Left ventricle myocardium superior (tissue), 1 donor: ENCODE results near the gene CFAP77. TPM values are rescaled to one million over a fixed set of nuclear protein-coding genes. Genes with fewer than 3 reads are reported as not detected.
"Not testable (repeated sequence)": the region's sequence is repeated elsewhere in the genome, so short reads cannot be mapped to it uniquely, and the experiment has no call there.

Experiments used
- ATAC-seq: fragments of 200-7000 bp; cut with Tn5 transposase; one replicate; pipeline ENCODE4 v1.9.1; 2020; ENCODE audit warnings: mild to moderate bottlenecking, moderate library complexity
- DNase-seq: peaks from one replicate; pipeline ENCODE4 v3.0.0-alpha.2; 2020
- intact Hi-C: fragments of 100-400 bp; cut with micrococcal nuclease; formaldehyde crosslinking; loops from one replicate; pipeline ENCODE4 v1.11.0; 2022
- long read RNA-seq: library from polyadenylated mRNA; unstranded; transcript quantifications from one replicate; pipeline ENCODE4 v2.0.0, GENCODE V29; 2021
- total RNA-seq: library from RNA; stranded (reverse); fragmentation: NEBNext Ultra II Directional; extraction: Animal tissue kit (Norgen Biotek cat#: 25700); gene quantifications from one replicate; pipeline ENCODE4 v1.2.1, GENCODE V29; 2021
- donor health status: DM: no; HTN: yes; CAD: no; lungs with severe emphysema.

The CFAP77 gene
- total RNA-seq: 2.4 TPM
- long read RNA-seq, partial matches to known transcripts: 1 of 4 reads
- long read RNA-seq, other reads (novel, unspliced or antisense): 2 of 4 reads

- intact Hi-C loops: loop anchor here (5.0 kb wide), 1 partner anchor 167 kb away; no protein-coding TSS in a partner anchor
- ATAC-seq (peak; percentile 57), DNase-seq (peak; percentile 72)
Measured at GRCh38 chr9:132409828-132410528, at the start of gene CFAP77. CFAP77 (plus strand) TSS chr9:132410211; CDS start chr9:132410272, 61 bp downstream.

GRCh38 chr9:132364068-132364467 is 45.9 kb upstream of the CFAP77 start:
- ATAC-seq (no peak), DNase-seq (no peak)
- intact Hi-C loops: no loop called here

GRCh38 chr9:132365986-132366385 is 44.0 kb upstream of the CFAP77 start:
- ATAC-seq (no peak), DNase-seq (no peak)
- intact Hi-C loops: no loop called here

GRCh38 chr9:132366481-132366880 is 43.5 kb upstream of the CFAP77 start:
- intact Hi-C loops: no loop called here

GRCh38 chr9:132367613-132368313 is 42.2 kb upstream of the CFAP77 start:
- DNase-seq: no peak
- no peak for ATAC-seq
- intact Hi-C loops: no loop called here

More at GRCh38 chr9:132366481-132366880, 43.5 kb upstream of the CFAP77 start:
- DNase-seq (no peak), ATAC-seq (no peak)

GRCh38 chr9:132369421-132369820 is 40.6 kb upstream of the CFAP77 start:
- ATAC-seq (no peak), DNase-seq (no peak)
- intact Hi-C loops: no loop called here

- ATAC-seq (no peak), DNase-seq (no peak)
- intact Hi-C loops: no loop called here
Measured at GRCh38 chr9:132370592-132370991, 39.4 kb upstream of the CFAP77 start.

- intact Hi-C loops: no loop called here
- ATAC-seq: peak; percentile 93
- no peak for DNase-seq
Measured at GRCh38 chr9:132372177-132373095, 37.6 kb upstream of the CFAP77 start.

GRCh38 chr9:132377769-132378168 is 32.2 kb upstream of the CFAP77 start:
- intact Hi-C loops, ATAC-seq, DNase-seq: not testable (repeated sequence)

- intact Hi-C loops, ATAC-seq, DNase-seq: not testable (repeated sequence)
Measured at GRCh38 chr9:132378416-132378815, 31.6 kb upstream of the CFAP77 start.

- DNase-seq (no peak), ATAC-seq (no peak)
- intact Hi-C loops: no loop called here
Measured at GRCh38 chr9:132381966-132382541, 28.0 kb upstream of the CFAP77 start.

- ATAC-seq (no peak), DNase-seq (no peak)
- intact Hi-C loops: no loop called here
Measured at GRCh38 chr9:132383462-132383883, 26.5 kb upstream of the CFAP77 start.

GRCh38 chr9:132384376-132384775 is 25.6 kb upstream of the CFAP77 start:
- ATAC-seq (no peak), DNase-seq (no peak)
- intact Hi-C loops: no loop called here

GRCh38 chr9:132387133-132387532 is 22.9 kb upstream of the CFAP77 start:
- ATAC-seq (no peak), DNase-seq (no peak)
- intact Hi-C loops: no loop called here

GRCh38 chr9:132390966-132391365 is 19.0 kb upstream of the CFAP77 start:
- intact Hi-C loops: no loop called here
- ATAC-seq: peak; percentile 49
- DNase-seq: no peak

- ATAC-seq: peak; percentile 26
- intact Hi-C loops: no loop called here
- DNase-seq: no peak
Measured at GRCh38 chr9:132391449-132391848, 18.6 kb upstream of the CFAP77 start.

GRCh38 chr9:132395560-132395959 is 14.5 kb upstream of the CFAP77 start:
- DNase-seq: no peak
- ATAC-seq: no peak
- intact Hi-C loops: no loop called here

- ATAC-seq (no peak), DNase-seq (no peak)
- intact Hi-C loops: no loop called here
Measured at GRCh38 chr9:132401824-132402223, 8.2 kb upstream of the CFAP77 start.

GRCh38 chr9:132404228-132404881 is 5.7 kb upstream of the CFAP77 start:
- intact Hi-C loops: no loop called here
- no peak for DNase-seq

More at GRCh38 chr9:132404228-132404881, 5.7 kb upstream of the CFAP77 start:
- ATAC-seq: no peak
